Stomach (tissue), 9 donors: ENCODE measurements around the gene NUMB. TPM values are rescaled to one million over a fixed set of nuclear protein-coding genes. Genes with fewer than 3 reads are reported as not detected.
A peak's percentile ranks its signal among the peaks of the same experiment; 100 is the strongest.

Experiments used
- DNase-seq, 2 donors: peaks; one replicate each; pipeline versions ENCODE4 v3.0.0 to v3.0.0-alpha.2; 2013 to 2019
- H3K27ac ChIP-seq, 5 donors: fragments of 200-600 bp in 4 of 5; sonication (generic) in 4 of 5; one replicate each; pipeline ENCODE4 v1.5.1; 2013 to 2019; ENCODE audit warnings: mild to moderate bottlenecking in 1 of 5, moderate library complexity in 1 of 5
- H3K27me3 ChIP-seq, 3 donors: fragments of 200-600 bp; sonication (generic); one replicate each; pipeline ENCODE4 v1.5.1; 2017 to 2019; ENCODE audit warnings: mixed run types in 1 of 3
- H3K36me3 ChIP-seq, 4 donors: fragments of 200-600 bp; sonication (generic); 1 replicate in 3 of 4; 2 replicates in 1 of 4; pipeline ENCODE4 v1.5.1; 2016 to 2019
- H3K4me1 ChIP-seq, 4 donors: fragments of 200-600 bp; sonication (generic); one replicate each; pipeline ENCODE4 v1.5.1; 2016 to 2019
- H3K4me3 ChIP-seq, 4 donors: fragments of 200-600 bp; sonication (generic) in 3 of 4; one replicate each; pipeline ENCODE4 v1.5.1; 2016 to 2019; ENCODE audit warnings: mild to moderate bottlenecking in 1 of 4
- H3K9me3 ChIP-seq, 4 donors: fragments of 200-600 bp; sonication (generic); one replicate each; pipeline ENCODE4 v1.5.1; 2016 to 2019
- CTCF ChIP-seq, 7 experiments: fragments of 450-650 bp in 4 of 7; fragments of 200-600 bp in 3 of 7; sonication (generic) in 3 of 7; IDR thresholded peaks; one replicate each; pipeline ENCODE4 v1.5.1; 2016 to 2019; ENCODE audit warnings: antibody characterized with exemption in 7 of 7, control low read depth in 2 of 7, mild to moderate bottlenecking in 1 of 7
- EP300 ChIP-seq: sonication (generic); formaldehyde crosslinking; IDR thresholded peaks from one replicate; pipeline ENCODE4 v1.6.1; 2017; ENCODE audit warnings: antibody characterized with exemption
- POLR2A ChIP-seq, 4 donors: fragments of 450-650 bp; IDR thresholded peaks; one replicate each; pipeline ENCODE4 v1.6.1; 2016; ENCODE audit warnings: antibody characterized with exemption in 4 of 4, control low read depth in 2 of 4, mild to moderate bottlenecking in 1 of 4, moderate library complexity in 1 of 4
- POLR2AphosphoS5 ChIP-seq, 3 donors: sonication (generic); formaldehyde crosslinking; IDR thresholded peaks; one replicate each; pipeline ENCODE4 v1.6.1; 2016; ENCODE audit warnings: antibody characterized with exemption in 3 of 3
- WGBS, 5 donors: extraction: QIAGEN DNeasy Blood & Tissue Kit in 3 of 5; methylation state at CpG; one replicate each; pipeline versions ENCODE4 v1.1.5 to v1.1.7; 2013 to 2018; 5-methylcytosine and 5-hydroxymethylcytosine counted together
- intact Hi-C: fragments of 100-400 bp; cut with DNase I; formaldehyde crosslinking; loops from one replicate; pipeline ENCODE4 v1.15.1; 2023; ENCODE audit warnings: low total_unique reads
- polyA plus RNA-seq, 3 donors: library from polyadenylated mRNA; stranded (reverse); fragments of 200-250 nt; gene quantifications; one replicate each; pipeline ENCODE4 v1.2.3, GENCODE V29; 2013
- total RNA-seq, 5 donors: library from RNA; depleted of rRNA; stranded (reverse); fragments of >200 nt; gene quantifications; one replicate each; pipeline versions ENCODE4 v1.1.0 to v1.2.3, GENCODE V29; 2014 to 2016
- donor health status: healthy with polysubstance abuse.
- donor health status: Bipolar disorder and iron deficiency.
- donor health status: healthy.

Gene NUMB
- total and polyA plus RNA-seq, 8 donors = 26.4 to 135 (median 50.0) TPM

- intact Hi-C loops = no loop called here
Observed at GRCh38 chr14:73491256-73492042, 33.1 kb upstream of the NUMB start.

GRCh38 chr14:73489481-73490175 is 31.3 kb upstream of the NUMB start:
- DNase-seq = no peak
- intact Hi-C loops = no loop called here
- TF ChIP-seq CTCF (IDR thresholded peaks at IDR 0.05) (no peak), EP300 (no peak), POLR2A (IDR thresholded peaks at IDR 0.05) (no peak), POLR2AphosphoS5 (IDR thresholded peaks at IDR 0.05) (no peak)
- Histone ChIP-seq H3K4me3 (peak overlapping the region in 1 of 4 donors; percentile 75), H3K27me3 (no peaks in the 10 kb centered on the region), H3K4me1 (peaks cover 20 to 42% (median 38%) of the 10 kb centered on the region in 4 donors), H3K9me3 (no peaks in the 10 kb centered on the region), H3K36me3 (peaks cover 3 to 10% (median 6%) of the 10 kb centered on the region in 4 donors), H3K27ac (no peak overlapping the region)
- WGBS, 5 donors = 54 to 64% (median 59%) methylated on average over 6 of the region's 6 CpGs

More at GRCh38 chr14:73491256-73492042, 33.1 kb upstream of the NUMB start:
- Histone ChIP-seq H3K27ac (peak overlapping the region; percentile 54 to 91 (median 89)), H3K36me3 (peaks cover 3 to 14% (median 8%) of the 10 kb centered on the region in 4 donors), H3K9me3 (no peaks in the 10 kb centered on the region), H3K4me3 (peak overlapping the region; percentile 60 to 93 (median 79)), H3K27me3 (no peaks in the 10 kb centered on the region), H3K4me1 (peaks cover 20 to 43% (median 40%) of the 10 kb centered on the region in 4 donors)
- peak in 2 of 3 donors; percentile 35 to 54 for TF ChIP-seq POLR2AphosphoS5 (IDR thresholded peaks at IDR 0.05)
- TF ChIP-seq EP300 = no peak
- TF ChIP-seq POLR2A (IDR thresholded peaks at IDR 0.05) = peak in 1 of 4 donors; percentile 27
- 1 to 3% (median 1%) methylated on average over 21 to 94 of the region's 94 CpGs for WGBS, 5 donors
- peak; percentile 71 to 83 for DNase-seq

GRCh38 chr14:73478684-73479083 is 20.3 kb upstream of the NUMB start:
- H3K4me3 ChIP-seq = no peak overlapping the region
- intact Hi-C loops = loop anchor here (10.0 kb wide), 2 partner anchors 174 to 304 kb away; no protein-coding TSS in a partner anchor
- WGBS, 5 donors = 84 to 87% (median 86%) methylated on average over 15 of the region's 15 CpGs

GRCh38 chr14:73477618-73478266 is 19.4 kb upstream of the NUMB start:
- intact Hi-C loops = loop anchor here (10.0 kb wide), 2 partner anchors 173 to 303 kb away; no protein-coding TSS in a partner anchor
- H3K4me1 ChIP-seq = no peaks in the 10 kb centered on the region
- WGBS, 5 donors = 83 to 89% (median 85%) methylated on average over 6 of the region's 6 CpGs

More at GRCh38 chr14:73478684-73479083, 20.3 kb upstream of the NUMB start:
- no peak for DNase-seq
- H3K27me3 ChIP-seq = no peaks in the 10 kb centered on the region
- H3K9me3 ChIP-seq = no peaks in the 10 kb centered on the region
- no peak overlapping the region for H3K27ac ChIP-seq
- TF ChIP-seq POLR2A (IDR thresholded peaks at IDR 0.05) = no peak
- TF ChIP-seq CTCF (IDR thresholded peaks at IDR 0.05) = no peak
- no peak for TF ChIP-seq POLR2AphosphoS5 (IDR thresholded peaks at IDR 0.05)
- TF ChIP-seq EP300 = no peak
- no peaks in the 10 kb centered on the region for H3K4me1 ChIP-seq
- no peaks in the 10 kb centered on the region for H3K36me3 ChIP-seq

More at GRCh38 chr14:73477618-73478266, 19.4 kb upstream of the NUMB start:
- no peak for TF ChIP-seq POLR2A (IDR thresholded peaks at IDR 0.05)
- TF ChIP-seq POLR2AphosphoS5 (IDR thresholded peaks at IDR 0.05) = no peak
- TF ChIP-seq CTCF (IDR thresholded peaks at IDR 0.05) = no peak
- TF ChIP-seq EP300 = no peak
- Histone ChIP-seq H3K27ac (no peak overlapping the region), H3K27me3 (no peaks in the 10 kb centered on the region), H3K4me3 (no peak overlapping the region), H3K9me3 (no peaks in the 10 kb centered on the region), H3K36me3 (no peaks in the 10 kb centered on the region)
- no peak for DNase-seq
